Psoas muscle (tissue), 8 donors: ENCODE data around the gene SHISAL2B. TPM values are rescaled to one million over a fixed set of nuclear protein-coding genes. Genes with fewer than 3 reads are reported as not detected.
"Not testable (repeated sequence)": the region's sequence is repeated elsewhere in the genome, so short reads cannot be mapped to it uniquely, and the experiment has no call there.

ENCODE experiments used
- ATAC-seq, 4 donors: fragments of 200-7000 bp; cut with Tn5 transposase; one replicate each; pipeline ENCODE4 v1.9.1; 2020; ENCODE audit warnings: moderate library complexity in 3 of 4, mild to moderate bottlenecking in 2 of 4
- DNase-seq, 2 donors: peaks; one replicate each; pipeline ENCODE4 v3.0.0-alpha.2; 2020
- H3K27ac ChIP-seq: fragments of 200-600 bp; one replicate; pipeline ENCODE4 v1.8.0; 2022
- H3K27me3 ChIP-seq, 3 donors: fragments of 200-600 bp in 1 of 3; one replicate each; pipeline versions ENCODE4 v1.6.1 to v1.8.0; 2013 to 2022; ENCODE audit warnings: low read length in 2 of 3, mild to moderate bottlenecking in 2 of 3, moderate library complexity in 1 of 3; ENCODE audit not compliant: insufficient read depth in 3 of 3
- H3K36me3 ChIP-seq, 2 donors: fragments of 200-600 bp in 1 of 2; one replicate each; pipeline versions ENCODE4 v1.6.1 to v1.8.0; 2013 to 2022; ENCODE audit warnings: low read depth in 1 of 2, mild to moderate bottlenecking in 1 of 2, moderate library complexity in 1 of 2; ENCODE audit not compliant: insufficient read depth in 1 of 2
- H3K4me1 ChIP-seq: fragments of 200-600 bp; one replicate; pipeline ENCODE4 v1.8.0; 2022
- H3K4me3 ChIP-seq: fragments of 200-600 bp; one replicate; pipeline ENCODE4 v1.8.0; 2022; ENCODE audit warnings: mild to moderate bottlenecking
- H3K9me3 ChIP-seq: fragments of 200-600 bp; one replicate; pipeline ENCODE4 v1.8.0; 2022
- WGBS, 3 donors: extraction: QIAGEN DNeasy Blood & Tissue Kit; methylation state at CpG; one replicate each; pipeline versions ENCODE4 v1.1.6 to v1.1.7; 2013; 5-methylcytosine and 5-hydroxymethylcytosine counted together
- intact Hi-C, 2 donors: fragments of 100-400 bp; cut with DNase I; formaldehyde crosslinking; loops; one replicate each; pipeline versions ENCODE4 v1.11.0 to v1.14.2; 2022
- polyA plus RNA-seq, 3 donors: library from polyadenylated mRNA; stranded (reverse); fragments of 200-250 nt; gene quantifications; one replicate each; pipeline ENCODE4 v1.2.3, GENCODE V29; 2013
- total RNA-seq, 4 donors: library from RNA; stranded (reverse); fragmentation: NEBNext Ultra II Directional in 2 of 4; extraction: Animal tissue kit (Norgen Biotek cat#: 25700) in 2 of 4; gene quantifications; one replicate each; pipeline versions ENCODE4 v1.2.1 to v1.2.4, GENCODE V29; 2021 to 2023
- TF ChIP-seq, protein P1 (sequence below): fragments of 200-600 bp; IDR thresholded peaks from one replicate; pipeline ENCODE4 v1.8.0; 2022; ENCODE audit warnings: antibody characterized with exemption
- donor health status: healthy with polysubstance abuse.
- donor health status: DM: no; HTN: no; CAD: no; lungs with moderate emphysema.
- donor health status: Bipolar disorder and iron deficiency.
- donor health status: healthy.
- donor health status: DM: yes; HTN: yes; CAD: no.
- donor health status: DM: no; HTN: no; CAD: no.
- donor health status: DM: no; HTN: no; CAD: no.
- donor health status: DM: yes; HTN: yes; CAD: no.

Gene SHISAL2B
- total and polyA plus RNA-seq, 7 donors, result 0.06 TPM; not detected in 6

GRCh38 chr5:64688965-64689364 lies 1.3 kb upstream of the SHISAL2B start:
- no peaks in the 10 kb centered on the region for H3K4me1 ChIP-seq
- 78 to 84% (median 82%) methylated on average over 3 of the region's 3 CpGs for WGBS, 3 donors
- no peak overlapping the region for H3K27ac ChIP-seq
- H3K36me3 ChIP-seq, result no peaks in the 10 kb centered on the region
- DNase-seq (no peak), ATAC-seq (no peak)
- no peak overlapping the region for H3K4me3 ChIP-seq
- peaks cover 0 to 29% (median 10%) of the 10 kb centered on the region in 3 donors for H3K27me3 ChIP-seq
- TF ChIP-seq, protein P1, sequence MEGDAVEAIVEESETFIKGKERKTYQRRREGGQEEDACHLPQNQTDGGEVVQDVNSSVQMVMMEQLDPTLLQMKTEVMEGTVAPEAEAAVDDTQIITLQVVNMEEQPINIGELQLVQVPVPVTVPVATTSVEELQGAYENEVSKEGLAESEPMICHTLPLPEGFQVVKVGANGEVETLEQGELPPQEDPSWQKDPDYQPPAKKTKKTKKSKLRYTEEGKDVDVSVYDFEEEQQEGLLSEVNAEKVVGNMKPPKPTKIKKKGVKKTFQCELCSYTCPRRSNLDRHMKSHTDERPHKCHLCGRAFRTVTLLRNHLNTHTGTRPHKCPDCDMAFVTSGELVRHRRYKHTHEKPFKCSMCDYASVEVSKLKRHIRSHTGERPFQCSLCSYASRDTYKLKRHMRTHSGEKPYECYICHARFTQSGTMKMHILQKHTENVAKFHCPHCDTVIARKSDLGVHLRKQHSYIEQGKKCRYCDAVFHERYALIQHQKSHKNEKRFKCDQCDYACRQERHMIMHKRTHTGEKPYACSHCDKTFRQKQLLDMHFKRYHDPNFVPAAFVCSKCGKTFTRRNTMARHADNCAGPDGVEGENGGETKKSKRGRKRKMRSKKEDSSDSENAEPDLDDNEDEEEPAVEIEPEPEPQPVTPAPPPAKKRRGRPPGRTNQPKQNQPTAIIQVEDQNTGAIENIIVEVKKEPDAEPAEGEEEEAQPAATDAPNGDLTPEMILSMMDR, result no peak
- intact Hi-C loops, result no loop called here
- H3K9me3 ChIP-seq, result no peaks in the 10 kb centered on the region

DNA sequence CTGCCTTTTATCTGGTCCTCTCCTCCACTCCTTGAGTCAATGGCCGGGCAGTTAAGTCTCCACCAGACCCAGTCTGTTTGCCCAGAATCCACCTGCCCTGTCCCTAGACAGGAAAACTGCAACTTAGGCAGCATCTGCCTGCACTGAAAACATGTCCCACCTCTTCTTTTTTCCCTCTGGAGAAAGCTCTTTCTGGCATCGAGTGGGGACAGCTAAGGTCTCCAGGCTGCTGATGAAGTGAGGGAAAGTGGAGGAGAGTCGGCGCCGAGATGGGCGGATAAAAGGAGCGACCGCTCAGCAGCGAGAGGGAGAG lies 243 bp upstream of the SHISAL2B start:
- peak overlapping the region; percentile 67 for H3K4me3 ChIP-seq
- no peaks in the 10 kb centered on the region for H3K36me3 ChIP-seq
- intact Hi-C loops, result no loop called here
- ATAC-seq, result no peak
- no peaks in the 10 kb centered on the region for H3K9me3 ChIP-seq
- DNase-seq, result no peak
- TF ChIP-seq, protein P1, result no peak
- H3K27ac ChIP-seq, result no peak overlapping the region
- H3K4me1 ChIP-seq, result no peaks in the 10 kb centered on the region
- peaks cover 0 to 29% (median 10%) of the 10 kb centered on the region in 3 donors for H3K27me3 ChIP-seq
- 2 to 3% (median 2%) methylated on average over 9 of the region's 9 CpGs for WGBS, 3 donors

DNA sequence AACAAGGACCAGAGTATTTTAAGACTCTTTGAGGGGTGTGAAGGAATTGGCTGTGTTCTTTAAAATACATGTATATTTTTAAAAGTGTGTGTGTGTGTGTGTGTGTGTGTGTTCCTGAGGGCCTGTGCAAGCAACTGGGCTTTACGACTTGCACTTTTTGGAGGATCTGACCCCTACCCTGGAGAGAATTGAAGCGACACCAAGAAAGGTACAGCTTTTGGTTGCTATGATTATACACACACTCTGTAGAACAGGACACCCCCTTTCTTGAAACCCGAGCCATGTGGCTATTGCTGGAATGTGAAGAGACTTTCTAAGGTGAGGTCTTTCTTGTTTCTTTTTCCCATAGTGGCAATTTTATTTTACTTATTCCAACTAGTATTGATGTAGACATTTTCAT lies 988 bp downstream of the SHISAL2B start:
- no peak for ATAC-seq

GRCh38 chr5:64693636-64694035 lies 3.3 kb downstream of the SHISAL2B start:
- Histone ChIP-seq H3K9me3 (no peaks in the 10 kb centered on the region), H3K4me1 (no peaks in the 10 kb centered on the region), H3K27ac (no peak overlapping the region), H3K27me3 (peaks cover 0 to 18% (median 7%) of the 10 kb centered on the region in 3 donors), H3K4me3 (no peak overlapping the region), H3K36me3 (no peaks in the 10 kb centered on the region)
- intact Hi-C loops, result no loop called here
- DNase-seq, result no peak
- TF ChIP-seq, protein P1, result no peak
- WGBS, 3 donors, result 64 to 78% (median 75%) methylated on average over 2 of the region's 2 CpGs
- ATAC-seq, result no peak

More for the DNA sequence above, 988 bp downstream of the SHISAL2B start:
- H3K27me3 ChIP-seq, result peaks cover 0 to 29% (median 10%) of the 10 kb centered on the region in 3 donors
- no peak for DNase-seq
- H3K9me3 ChIP-seq, result no peaks in the 10 kb centered on the region
- peak overlapping the region; percentile 67 for H3K4me3 ChIP-seq
- H3K27ac ChIP-seq, result no peak overlapping the region
- 19 to 26% (median 23%) methylated on average over 3 of the region's 3 CpGs for WGBS, 3 donors
- H3K36me3 ChIP-seq, result no peaks in the 10 kb centered on the region
- TF ChIP-seq, protein P1, result no peak
- no peaks in the 10 kb centered on the region for H3K4me1 ChIP-seq
- intact Hi-C loops, result no loop called here

GRCh38 chr5:64696414-64696813 lies 6.1 kb downstream of the SHISAL2B start:
- H3K36me3 ChIP-seq, H3K4me1 ChIP-seq, ATAC-seq, intact Hi-C loops, H3K9me3 ChIP-seq, H3K27me3 ChIP-seq, H3K4me3 ChIP-seq, H3K27ac ChIP-seq, DNase-seq: not testable (repeated sequence)
- WGBS, 3 donors, result 91 to 95% (median 93%) methylated on average over 7 of the region's 7 CpGs
